OCI-LY7 (cell line): ENCODE results near the gene SAMD13. TPM values are rescaled to one million over a fixed set of nuclear protein-coding genes. Genes with fewer than 3 reads are reported as not detected.

Source experiments
- BruUV-seq: library from RNA; stranded (reverse); fragments of 400-500 nt; replicated peaks from 2 replicates; lab custom pipeline; 2021; lab: Mats Ljungman, UMichigan
- CTCF ChIA-PET: fragments of 300-600 bp; sonication (Branson Sonifier 250); formaldehyde crosslinking; loops from one replicate; lab custom pipeline; 2022; ENCODE audit warnings: antibody characterized with exemption; ENCODE audit not compliant: unreplicated experiment; lab: Charles Lee
- POLR2A ChIA-PET: fragments of 300-600 bp; sonication (Branson Sonifier 250); formaldehyde crosslinking; loops from one replicate; lab custom pipeline; 2022; ENCODE audit warnings: antibody characterized with exemption; lab: Charles Lee
- DNase-seq: peaks from one replicate; pipeline ENCODE4 v3.0.0-alpha.2; 2015; ENCODE audit warnings: low spot score
- H2AFZ ChIP-seq: fragments of 200-600 bp; sonication (generic), shearing (Covaris generic); 2 replicates; pipeline ENCODE4 v1.6.1; 2014; ENCODE audit warnings: mild to moderate bottlenecking, antibody characterized with exemption, low read length, moderate library complexity
- H3K27ac ChIP-seq: fragments of 200-600 bp; sonication (generic); 2 replicates; pipeline ENCODE4 v1.5.1; 2014; ENCODE audit warnings: mixed run types, low read depth, mild to moderate bottlenecking, moderate library complexity, low read length, inconsistent platforms; ENCODE audit not compliant: poor library complexity, severe bottlenecking
- H3K36me3 ChIP-seq: fragments of 200-600 bp; sonication (generic); 2 replicates; pipeline ENCODE4 v1.6.1; 2014; ENCODE audit warnings: mild to moderate bottlenecking, antibody characterized with exemption, low read length, moderate library complexity, mixed read lengths; ENCODE audit not compliant: insufficient read depth
- H3K4me1 ChIP-seq: fragments of 200-600 bp; sonication (generic); 2 replicates; pipeline ENCODE4 v1.5.1; 2014; ENCODE audit warnings: mild to moderate bottlenecking, low read length; ENCODE audit not compliant: insufficient read depth, poor library complexity, severe bottlenecking
- H3K4me2 ChIP-seq: fragments of 200-600 bp; sonication (generic); 2 replicates; pipeline ENCODE4 v1.6.1; 2014; ENCODE audit warnings: mild to moderate bottlenecking, low read length
- H3K4me3 ChIP-seq: fragments of 200-600 bp; sonication (generic); 2 replicates; pipeline ENCODE4 v1.5.1; 2014; ENCODE audit warnings: mild to moderate bottlenecking, low read depth, low read length; ENCODE audit not compliant: poor library complexity, severe bottlenecking
- H3K79me2 ChIP-seq: fragments of 200-600 bp; sonication (generic); 2 replicates; pipeline ENCODE4 v1.6.1; 2016; ENCODE audit warnings: low read depth, mild to moderate bottlenecking, low read length, moderate library complexity, mixed read lengths; ENCODE audit not compliant: insufficient read depth
- H3K9me2 ChIP-seq: fragments of 200-600 bp; sonication (generic); 2 replicates; pipeline ENCODE4 v1.6.1; 2016; ENCODE audit warnings: mild to moderate bottlenecking, low read length, mixed read lengths; ENCODE audit not compliant: insufficient read depth
- H3K9me3 ChIP-seq: fragments of 200-600 bp; sonication (generic); 2 replicates; pipeline ENCODE4 v1.6.1; 2014; ENCODE audit warnings: mild to moderate bottlenecking, mixed run types, low read length, mixed read lengths
- H4K20me1 ChIP-seq: fragments of 200-600 bp; sonication (generic); 2 replicates; pipeline ENCODE4 v1.6.1; 2014; ENCODE audit warnings: mild to moderate bottlenecking, antibody characterized with exemption, low read length, moderate library complexity, mixed read lengths; ENCODE audit not compliant: insufficient read depth
- EZH2phosphoT487 ChIP-seq: fragments of 200-600 bp; sonication (generic); IDR thresholded peaks from 2 replicates; pipeline ENCODE4 v1.6.1; 2018; ENCODE audit warnings: low read depth, borderline replicate concordance, mild to moderate bottlenecking, mixed run types, antibody characterized with exemption, low read length, moderate library complexity, mixed read lengths
- intact Hi-C: fragments of 100-400 bp; cut with micrococcal nuclease; formaldehyde crosslinking; loops from one replicate; pipeline ENCODE4 v1.10.0; 2022; ENCODE audit not compliant: unreplicated experiment
- total RNA-seq, 2 experiments: library from RNA; depleted of rRNA in 1 of 2; stranded (reverse); fragments of >200 nt in 1 of 2; shearing (Covaris generic) in 1 of 2; gene quantifications; 2 replicates each; pipeline ENCODE4 v1.2.3, GENCODE V29; 2014 to 2022
- TF ChIP-seq, protein P1 (sequence below): fragments of 200-600 bp; sonication (generic); conservative IDR thresholded peaks from 2 replicates; pipeline ENCODE4 v1.5.1; 2014; ENCODE audit warnings: mild to moderate bottlenecking, antibody characterized with exemption, low read length, moderate library complexity, mixed read lengths

SAMD13 gene
- total RNA-seq, 2 experiments from 2014 or later = 5.4 to 5.7 TPM

DNA sequence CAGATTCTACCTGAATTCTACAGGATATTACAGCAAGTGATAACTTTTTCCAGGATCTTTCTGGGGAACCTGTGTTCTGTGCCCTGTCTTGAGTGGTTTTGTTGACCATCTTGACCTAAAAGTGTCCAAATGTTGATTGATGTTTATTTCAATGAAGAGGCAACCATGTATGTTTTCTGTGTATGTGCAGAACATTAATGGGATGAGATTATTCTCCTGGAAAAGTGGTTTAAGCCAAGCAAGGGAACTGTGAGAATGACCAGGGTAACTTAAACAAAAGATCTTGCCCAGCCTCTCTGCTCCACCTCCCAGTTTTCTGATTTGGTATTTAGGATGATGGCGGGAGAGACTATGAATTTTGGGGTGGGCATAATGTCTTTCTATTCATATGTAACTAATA lies 1.0 kb upstream of the SAMD13 start:
- no peaks in the 10 kb centered on the region; the same call in 1 of the 2 replicates for H3K36me3 ChIP-seq
- TF ChIP-seq EZH2phosphoT487 = no peak
- TF ChIP-seq, protein P1, sequence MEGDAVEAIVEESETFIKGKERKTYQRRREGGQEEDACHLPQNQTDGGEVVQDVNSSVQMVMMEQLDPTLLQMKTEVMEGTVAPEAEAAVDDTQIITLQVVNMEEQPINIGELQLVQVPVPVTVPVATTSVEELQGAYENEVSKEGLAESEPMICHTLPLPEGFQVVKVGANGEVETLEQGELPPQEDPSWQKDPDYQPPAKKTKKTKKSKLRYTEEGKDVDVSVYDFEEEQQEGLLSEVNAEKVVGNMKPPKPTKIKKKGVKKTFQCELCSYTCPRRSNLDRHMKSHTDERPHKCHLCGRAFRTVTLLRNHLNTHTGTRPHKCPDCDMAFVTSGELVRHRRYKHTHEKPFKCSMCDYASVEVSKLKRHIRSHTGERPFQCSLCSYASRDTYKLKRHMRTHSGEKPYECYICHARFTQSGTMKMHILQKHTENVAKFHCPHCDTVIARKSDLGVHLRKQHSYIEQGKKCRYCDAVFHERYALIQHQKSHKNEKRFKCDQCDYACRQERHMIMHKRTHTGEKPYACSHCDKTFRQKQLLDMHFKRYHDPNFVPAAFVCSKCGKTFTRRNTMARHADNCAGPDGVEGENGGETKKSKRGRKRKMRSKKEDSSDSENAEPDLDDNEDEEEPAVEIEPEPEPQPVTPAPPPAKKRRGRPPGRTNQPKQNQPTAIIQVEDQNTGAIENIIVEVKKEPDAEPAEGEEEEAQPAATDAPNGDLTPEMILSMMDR = no peak
- no peaks in the 10 kb centered on the region for H4K20me1 ChIP-seq
- peaks cover 66% of the 10 kb centered on the region for H3K4me1 ChIP-seq
- H3K4me2 ChIP-seq = peak overlapping the region; percentile 97
- DNase-seq = no peak
- POLR2A ChIA-PET = interaction anchor here (0.8 to 8.3 kb wide), 8 partner anchors 12 to 671 kb away, joined by 3 to 139 read pairs (median 3); partner anchors contain the start of gene PRKACB
- H3K27ac ChIP-seq = peak overlapping the region; percentile 89
- CTCF ChIA-PET = no interaction called here
- intact Hi-C loops = loop anchor here (2.0 to 10.0 kb wide), 7 partner anchors 132 to 977 kb away; partner anchors contain the start of genes BCL10, GNG5, MCOLN2 and SPATA1
- H3K79me2 ChIP-seq = peaks cover 7% of the 10 kb centered on the region; the same call in 1 of the 2 replicates
- peak overlapping the region; percentile 95 for H2AFZ ChIP-seq
- H3K9me2 ChIP-seq = no peaks in the 10 kb centered on the region
- H3K9me3 ChIP-seq = no peaks in the 10 kb centered on the region
- H3K4me3 ChIP-seq = peak overlapping the region; percentile 68
- no TSS peak for BruUV-seq

DNA sequence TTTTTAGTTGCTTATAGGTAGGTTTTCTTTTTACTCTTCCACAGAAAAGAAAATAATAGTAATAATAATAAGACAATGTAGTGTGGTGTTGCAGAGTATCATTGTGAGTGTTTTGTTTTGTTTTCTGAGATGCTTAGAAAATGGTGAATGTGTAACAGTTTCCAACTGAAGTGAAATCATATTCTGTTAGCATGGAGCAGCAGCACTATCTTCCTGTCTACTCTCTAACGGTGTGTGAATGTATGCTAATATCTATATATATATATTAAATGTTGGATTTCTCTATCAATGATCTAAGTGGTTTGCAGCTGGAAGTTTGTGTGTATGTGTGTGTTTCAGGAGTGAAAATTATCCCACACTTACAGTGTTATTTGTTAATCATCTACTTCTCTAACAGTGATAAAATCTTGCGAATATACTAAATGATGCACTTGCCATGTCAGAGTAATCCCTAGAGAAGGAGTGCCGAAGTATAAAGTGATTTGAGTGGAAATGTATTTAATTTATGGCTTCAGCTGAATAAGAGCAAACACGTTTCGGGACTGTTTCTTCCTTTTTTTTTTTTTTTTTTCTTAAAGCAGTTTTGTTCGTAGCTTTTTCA lies 377 bp downstream of the SAMD13 start:
- Histone ChIP-seq H3K9me3 (peaks cover 8% of the 10 kb centered on the region; the same call in 1 of the 2 replicates), H3K79me2 (peaks cover 7% of the 10 kb centered on the region; the same call in 1 of the 2 replicates), H3K4me3 (peak overlapping the region; percentile 68), H3K9me2 (no peaks in the 10 kb centered on the region), H3K4me1 (peaks cover 66% of the 10 kb centered on the region), H4K20me1 (no peaks in the 10 kb centered on the region), H3K36me3 (no peaks in the 10 kb centered on the region), H3K27ac (peak overlapping the region; percentile 89), H2AFZ (peak overlapping the region; percentile 95), H3K4me2 (peak overlapping the region; percentile 97)
- ChIA-PET CTCF (interaction anchor here (1.5 kb wide), 1 partner anchor 157 kb away, joined by 4 read pairs; the partner anchor contains the start of gene PRKACB), POLR2A (interaction anchor here (0.6 to 8.3 kb wide), 24 partner anchors 9 to 541 kb away, joined by 3 to 139 read pairs (median 4); partner anchors contain the start of genes CTBS, GNG5, PRKACB and SPATA1)
- BruUV-seq = no TSS peak
- peak; percentile 35 for DNase-seq
- no peak for TF ChIP-seq EZH2phosphoT487
- TF ChIP-seq, protein P1 = no peak
- intact Hi-C loops = loop anchor here (1.0 to 10.0 kb wide), 10 partner anchors 31 to 975 kb away; partner anchors contain the start of genes BCL10, CTBS, GNG5 and MCOLN2
